ENCODE data around the gene TBPL2. TPM values are rescaled to one million over a fixed set of nuclear protein-coding genes. Genes with fewer than 3 reads are reported as not detected.

Gene TBPL2
- total RNA-seq (2021) = not detected in 2 replicates
- long read RNA-seq = 0 reads

DNA sequence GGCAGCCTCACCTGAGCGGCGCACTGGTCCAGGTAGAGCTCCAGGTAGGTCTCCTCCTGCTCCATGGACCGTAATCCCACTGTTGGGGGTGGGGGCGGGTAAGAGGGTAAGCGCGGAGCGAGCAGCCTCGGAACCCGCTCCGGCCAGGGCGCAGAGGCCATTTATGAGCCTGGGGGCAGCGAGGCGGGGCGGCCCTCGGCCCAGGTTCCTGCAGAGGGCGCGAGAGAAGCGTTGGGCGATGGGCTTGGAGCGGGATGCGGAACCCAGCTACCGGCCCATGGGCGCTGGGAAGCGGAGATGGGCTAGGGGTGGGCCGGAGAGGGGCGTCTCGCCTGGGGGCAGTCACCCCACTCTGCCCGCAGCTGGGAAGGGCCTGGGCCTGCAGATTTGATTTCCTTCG is at the start of gene TBPL2:
Gene TBPL2 (minus strand): TSS at position 232 of the 400 bp plus-strand sequence. CDS start 167 bp downstream, at position 65.
- Mint-ChIP-seq H3K36me3 (ENCODE audit: insufficient read depth in 1 of 3, low read depth in 3 of 3) (no peaks in the 10 kb centered on the region), H3K4me3 (0 out of 5 replicates have a peak within 1 kb of the TSS, but pooled peaks of 1 of the 2 experiments have one; percentile 31), H3K27me3 (ENCODE audit: low read depth) (peaks cover 3% of the 10 kb centered on the region; the same call in 1 of the 2 replicates), H3K4me1 (peaks cover 4 to 5% of the 10 kb centered on the region in 2 experiments), H3K9me3 (no peaks in the 10 kb centered on the region; a peak in 1 of 5 replicates), H3K27ac (no peak within 1 kb of the TSS)
- Histone ChIP-seq H3T11ph (ENCODE audit: low read length) (no peak within 1 kb of the TSS), H3K14ac (ENCODE audit: insufficient read depth, low read length) (peak within 1 kb of the TSS; percentile 32; the same call in 1 of the 2 replicates), H3K23ac (ENCODE audit: insufficient read length, low read depth, low read length) (no peak within 1 kb of the TSS), H2BK15ac (ENCODE audit: low read depth, low read length) (no peak within 1 kb of the TSS), H3K56ac (ENCODE audit: insufficient read length, low read depth, low read length) (no peak within 1 kb of the TSS), H3K79me1 (ENCODE audit: insufficient read depth, low read depth, low read length, poor library complexity, severe bottlenecking) (no peaks in the 10 kb centered on the region), H4K8ac (replicated peaks; ENCODE audit: insufficient read length, low read depth, low read length) (peak within 1 kb of the TSS; percentile 27), H2BK12ac (ENCODE audit: insufficient read length, low read depth, low read length) (no peak within 1 kb of the TSS), H3K18ac (ENCODE audit: insufficient read length, low read depth, low read length) (no peak within 1 kb of the TSS), H2BK120ac (ENCODE audit: low read depth, low read length, poor library complexity, severe bottlenecking) (no peak within 1 kb of the TSS), H2AFZ (ENCODE audit: low read length) (no peak within 1 kb of the TSS), H3K4me2 (ENCODE audit: insufficient read depth, insufficient read length, low read length) (peak within 1 kb of the TSS; percentile 46), H3K9ac (ENCODE audit: extremely low read depth, insufficient read length, low read length) (no peak within 1 kb of the TSS), H3K9me3 (ENCODE audit: control insufficient read depth, low read depth, low read length) (no peaks in the 10 kb centered on the region), H3K27me3 (ENCODE audit: insufficient read depth, low read length) (no peaks in the 10 kb centered on the region), H3K4me1 (ENCODE audit: insufficient read depth, low read length) (peaks cover 2% of the 10 kb centered on the region; the same call in 1 of the 2 replicates), H2AK5ac (ENCODE audit: insufficient read length, low read length) (no peak within 1 kb of the TSS), H3K79me2 (ENCODE audit: insufficient read depth, low read length) (no peaks in the 10 kb centered on the region), H3K23me2 (ENCODE audit: insufficient read length, low read depth, low read length, poor library complexity, severe bottlenecking) (no peaks in the 10 kb centered on the region), H2BK20ac (ENCODE audit: low read depth, low read length, poor library complexity, severe bottlenecking) (no peak within 1 kb of the TSS), H4K20me1 (ENCODE audit: control insufficient read depth, insufficient read depth, insufficient read length) (no peaks in the 10 kb centered on the region), H2BK5ac (ENCODE audit: insufficient read length, low read length) (no peak within 1 kb of the TSS), H3K27ac (ENCODE audit: insufficient read length, low read depth, low read length) (no peak within 1 kb of the TSS), H3K4ac (ENCODE audit: low read depth, low read length) (no peak within 1 kb of the TSS), H4K91ac (ENCODE audit: insufficient read length, low read depth, low read length) (no peak within 1 kb of the TSS), H4K5ac (ENCODE audit: insufficient read length, low read depth, low read length) (no peak within 1 kb of the TSS)
- WGBS (ENCODE audit: extremely low coverage, insufficient read length, low lambda C conversion rate) = no CpG with 5 or more reads among the region's 29 CpGs
- TF ChIP-seq, protein P1, sequence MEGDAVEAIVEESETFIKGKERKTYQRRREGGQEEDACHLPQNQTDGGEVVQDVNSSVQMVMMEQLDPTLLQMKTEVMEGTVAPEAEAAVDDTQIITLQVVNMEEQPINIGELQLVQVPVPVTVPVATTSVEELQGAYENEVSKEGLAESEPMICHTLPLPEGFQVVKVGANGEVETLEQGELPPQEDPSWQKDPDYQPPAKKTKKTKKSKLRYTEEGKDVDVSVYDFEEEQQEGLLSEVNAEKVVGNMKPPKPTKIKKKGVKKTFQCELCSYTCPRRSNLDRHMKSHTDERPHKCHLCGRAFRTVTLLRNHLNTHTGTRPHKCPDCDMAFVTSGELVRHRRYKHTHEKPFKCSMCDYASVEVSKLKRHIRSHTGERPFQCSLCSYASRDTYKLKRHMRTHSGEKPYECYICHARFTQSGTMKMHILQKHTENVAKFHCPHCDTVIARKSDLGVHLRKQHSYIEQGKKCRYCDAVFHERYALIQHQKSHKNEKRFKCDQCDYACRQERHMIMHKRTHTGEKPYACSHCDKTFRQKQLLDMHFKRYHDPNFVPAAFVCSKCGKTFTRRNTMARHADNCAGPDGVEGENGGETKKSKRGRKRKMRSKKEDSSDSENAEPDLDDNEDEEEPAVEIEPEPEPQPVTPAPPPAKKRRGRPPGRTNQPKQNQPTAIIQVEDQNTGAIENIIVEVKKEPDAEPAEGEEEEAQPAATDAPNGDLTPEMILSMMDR (conservative IDR thresholded peaks at IDR 0.05) = peak; percentile 69
- DNase-seq = peak; percentile 86
